WTC11 (cell line): ENCODE data around the gene DCUN1D1. TPM values are rescaled to one million over a fixed set of nuclear protein-coding genes. Genes with fewer than 3 reads are reported as not detected.

Source experiments
- total RNA-seq: library from RNA; stranded (reverse); gene quantifications from 3 replicates; pipeline ENCODE4 v1.2.3, GENCODE V29; 2021

Gene DCUN1D1
- total RNA-seq, 1 experiment from 2014 or later, result 64.5 TPM

Other genes starting within 250 kb of the DCUN1D1 start
- gene ATP11B, start 187.0 kb downstream of the DCUN1D1 start, total RNA-seq, result 22.4 to 25.7 TPM (median 24.2 TPM) in 3 replicates
- gene MCCC1, start 119.0 kb upstream of the DCUN1D1 start, total RNA-seq, result 19.5 to 21.9 TPM (median 19.9 TPM) in 3 replicates
- gene LAMP3, start 182.2 kb upstream of the DCUN1D1 start, total RNA-seq, result 0.39 to 0.53 TPM (median 0.44 TPM) in 3 replicates